Esophagus squamous epithelium (tissue), 5 donors: ENCODE data around the gene TSPAN31. TPM values are rescaled to one million over a fixed set of nuclear protein-coding genes. Genes with fewer than 3 reads are reported as not detected.

ENCODE experiments used
- DNase-seq: peaks from one replicate; lab custom pipeline; 2025; lab: John Stamatoyannopoulos, UW
- H3K27ac ChIP-seq, 4 donors: fragments of 200-600 bp; sonication (generic); one replicate each; pipeline ENCODE4 v1.5.1; 2016 to 2019; ENCODE audit warnings: mild to moderate bottlenecking in 1 of 4
- H3K27me3 ChIP-seq, 4 donors: fragments of 200-600 bp; sonication (generic); 1 replicate in 3 of 4; 2 replicates in 1 of 4; pipeline versions ENCODE4 v1.5.1 to v1.6.0; 2017 to 2021; ENCODE audit warnings: antibody characterized with exemption in 1 of 4
- H3K36me3 ChIP-seq, 3 donors: fragments of 200-600 bp; sonication (generic); one replicate each; pipeline ENCODE4 v1.5.1; 2016 to 2019
- H3K4me1 ChIP-seq, 3 donors: fragments of 200-600 bp; sonication (generic); one replicate each; pipeline ENCODE4 v1.5.1; 2017 to 2019
- H3K4me3 ChIP-seq, 4 donors: fragments of 200-600 bp; sonication (generic); 1 replicate in 3 of 4; 2 replicates in 1 of 4; pipeline ENCODE4 v1.5.1; 2016 to 2019; ENCODE audit warnings: mild to moderate bottlenecking in 2 of 4, moderate library complexity in 1 of 4
- H3K9me3 ChIP-seq, 3 donors: fragments of 200-600 bp; sonication (generic); one replicate each; pipeline ENCODE4 v1.5.1; 2016 to 2019
- POLR2A ChIP-seq, 4 donors: fragments of 450-650 bp; IDR thresholded peaks; one replicate each; pipeline ENCODE4 v1.6.1; 2017; ENCODE audit warnings: antibody characterized with exemption in 4 of 4, mild to moderate bottlenecking in 4 of 4, moderate library complexity in 3 of 4
- WGBS, 2 donors: methylation state at CpG; one replicate each; pipeline ENCODE4 v1.1.5; 2018; 5-methylcytosine and 5-hydroxymethylcytosine counted together
- intact Hi-C: fragments of 100-400 bp; cut with DNase I; formaldehyde crosslinking; loops from one replicate; pipeline ENCODE4 v1.15.0; 2022
- total RNA-seq, 4 donors: library from RNA; depleted of rRNA; stranded (reverse); fragments of >200 nt; gene quantifications; one replicate each; pipeline ENCODE4 v1.1.0, GENCODE V29; 2016
- TF ChIP-seq, protein P1 (sequence below), 6 experiments: fragments of 450-650 bp in 4 of 6; fragments of 200-600 bp in 2 of 6; sonication (generic) in 2 of 6; IDR thresholded peaks; one replicate each; pipeline ENCODE4 v1.5.1; 2016 to 2019; ENCODE audit warnings: antibody characterized with exemption in 6 of 6, mild to moderate bottlenecking in 4 of 6, moderate library complexity in 4 of 6
- donor health status: DM: yes; HTN: yes; CAD: no.

TSPAN31 gene, protein sequence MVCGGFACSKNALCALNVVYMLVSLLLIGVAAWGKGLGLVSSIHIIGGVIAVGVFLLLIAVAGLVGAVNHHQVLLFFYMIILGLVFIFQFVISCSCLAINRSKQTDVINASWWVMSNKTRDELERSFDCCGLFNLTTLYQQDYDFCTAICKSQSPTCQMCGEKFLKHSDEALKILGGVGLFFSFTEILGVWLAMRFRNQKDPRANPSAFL
- 10 to 100 TPM; 37.2 to 62.5 (median 40.2) TPM for total RNA-seq

DNA sequence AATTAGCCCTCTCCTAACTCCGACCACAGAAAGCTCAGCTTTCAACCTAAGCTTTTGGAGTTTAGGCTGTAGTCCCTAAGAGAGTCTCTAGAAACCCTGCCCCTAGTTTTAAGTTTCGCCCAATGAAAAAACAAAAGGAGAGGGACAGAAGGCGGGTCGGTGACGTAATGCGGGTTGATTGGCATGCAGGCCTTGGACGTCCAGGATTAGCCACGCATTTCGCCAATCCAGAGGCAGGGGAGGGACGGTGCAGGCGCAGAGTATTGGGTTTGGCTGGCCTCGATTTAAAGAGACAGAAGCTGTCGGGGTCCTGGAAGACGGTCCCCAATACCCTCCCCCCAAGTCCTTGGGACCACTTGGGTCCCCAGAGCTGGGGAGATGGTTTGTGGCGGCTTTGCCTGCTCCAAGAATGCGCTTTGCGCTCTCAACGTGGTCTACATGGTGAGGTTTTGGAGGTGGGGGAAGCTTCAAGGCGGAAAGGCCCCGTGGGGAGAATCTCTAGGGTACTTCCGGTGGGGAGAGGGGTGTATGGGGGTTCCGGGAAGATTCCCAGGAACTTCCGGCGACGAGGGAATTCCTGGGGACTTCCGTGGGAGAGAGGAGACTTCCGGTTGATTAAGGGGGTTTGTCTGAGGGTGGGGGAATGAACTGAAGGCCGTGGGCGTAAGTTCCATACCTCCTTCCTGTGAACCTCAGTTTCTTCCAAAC, at the start of gene TSPAN31:
TSS of gene TSPAN31 (plus strand) at position 263 of the 708 bp plus-strand sequence. CDS start at position 379, 116 bp downstream.
- peaks cover 7 to 37% (median 18%) of the 10 kb centered on the region in 3 donors for H3K36me3 ChIP-seq
- peaks cover 0 to 32% (median 8%) of the 10 kb centered on the region in 3 donors for H3K4me1 ChIP-seq
- peaks cover 0 to 24% (median under 1%) of the 10 kb centered on the region in 4 donors for H3K27me3 ChIP-seq
- intact Hi-C loops = no loop called here
- no peaks in the 10 kb centered on the region for H3K9me3 ChIP-seq
- peak within 1 kb of the TSS; percentile 75 to 91 (median 80) for H3K4me3 ChIP-seq
- 1 to 2% methylated on average over 19 to 21 of the region's 29 CpGs for WGBS, 2 donors
- DNase-seq = peak; percentile 81
- peak in 2 of 4 donors; percentile 65 to 76 for TF ChIP-seq POLR2A (IDR thresholded peaks at IDR 0.05)
- TF ChIP-seq, protein P1, sequence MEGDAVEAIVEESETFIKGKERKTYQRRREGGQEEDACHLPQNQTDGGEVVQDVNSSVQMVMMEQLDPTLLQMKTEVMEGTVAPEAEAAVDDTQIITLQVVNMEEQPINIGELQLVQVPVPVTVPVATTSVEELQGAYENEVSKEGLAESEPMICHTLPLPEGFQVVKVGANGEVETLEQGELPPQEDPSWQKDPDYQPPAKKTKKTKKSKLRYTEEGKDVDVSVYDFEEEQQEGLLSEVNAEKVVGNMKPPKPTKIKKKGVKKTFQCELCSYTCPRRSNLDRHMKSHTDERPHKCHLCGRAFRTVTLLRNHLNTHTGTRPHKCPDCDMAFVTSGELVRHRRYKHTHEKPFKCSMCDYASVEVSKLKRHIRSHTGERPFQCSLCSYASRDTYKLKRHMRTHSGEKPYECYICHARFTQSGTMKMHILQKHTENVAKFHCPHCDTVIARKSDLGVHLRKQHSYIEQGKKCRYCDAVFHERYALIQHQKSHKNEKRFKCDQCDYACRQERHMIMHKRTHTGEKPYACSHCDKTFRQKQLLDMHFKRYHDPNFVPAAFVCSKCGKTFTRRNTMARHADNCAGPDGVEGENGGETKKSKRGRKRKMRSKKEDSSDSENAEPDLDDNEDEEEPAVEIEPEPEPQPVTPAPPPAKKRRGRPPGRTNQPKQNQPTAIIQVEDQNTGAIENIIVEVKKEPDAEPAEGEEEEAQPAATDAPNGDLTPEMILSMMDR (IDR thresholded peaks at IDR 0.05) = peak in 3 of 6 experiments; percentile 12 to 33 (median 19)
- H3K27ac ChIP-seq = peak within 1 kb of the TSS; percentile 94 to 99 (median 96)

DNA sequence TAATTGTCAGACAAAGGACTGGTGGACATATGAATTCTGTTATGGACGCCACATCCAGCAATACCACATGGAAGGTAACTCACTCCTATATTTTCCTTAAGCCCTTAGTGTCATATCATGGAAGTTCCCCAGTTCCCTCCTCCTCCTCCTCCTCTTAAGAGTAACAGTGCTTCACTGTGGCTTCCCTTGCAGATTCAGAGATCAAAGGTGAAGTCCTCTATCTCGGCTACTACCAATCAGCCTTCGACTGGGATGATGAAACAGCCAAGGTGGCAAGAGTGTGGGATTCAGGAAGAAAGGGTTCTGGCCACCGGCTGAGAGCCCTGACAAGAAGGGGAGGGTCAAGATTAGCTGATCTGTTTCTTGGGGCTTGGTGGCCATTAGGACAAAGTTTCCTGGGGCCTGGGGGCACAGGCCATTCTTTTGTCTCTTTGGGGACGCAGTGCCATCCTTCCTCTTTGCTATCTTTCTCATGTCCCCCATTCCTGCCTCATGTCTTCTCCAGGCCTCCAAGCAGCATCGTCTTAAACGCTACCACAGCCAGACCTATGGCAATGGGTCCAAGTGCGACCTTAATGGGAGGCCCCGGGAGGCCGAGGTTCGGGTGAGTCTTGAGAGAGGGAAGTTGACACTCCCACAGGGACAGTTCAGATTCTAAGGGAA, 48.9 kb upstream of the TSPAN31 start:
- no peak for TF ChIP-seq POLR2A (IDR thresholded peaks at IDR 0.05)
- TF ChIP-seq, protein P1 (IDR thresholded peaks at IDR 0.05) = no peak
- no peaks in the 10 kb centered on the region for H3K27me3 ChIP-seq
- H3K9me3 ChIP-seq = no peaks in the 10 kb centered on the region
- peaks cover 5 to 21% (median 11%) of the 10 kb centered on the region in 3 donors for H3K4me1 ChIP-seq
- intact Hi-C loops = no loop called here
- no peak for DNase-seq
- no peak overlapping the region for H3K4me3 ChIP-seq
- H3K36me3 ChIP-seq = peaks cover 0 to 51% (median 15%) of the 10 kb centered on the region in 3 donors
- H3K27ac ChIP-seq = no peak overlapping the region
- 84 to 88% methylated on average over 5 to 9 of the region's 11 CpGs for WGBS, 2 donors

DNA sequence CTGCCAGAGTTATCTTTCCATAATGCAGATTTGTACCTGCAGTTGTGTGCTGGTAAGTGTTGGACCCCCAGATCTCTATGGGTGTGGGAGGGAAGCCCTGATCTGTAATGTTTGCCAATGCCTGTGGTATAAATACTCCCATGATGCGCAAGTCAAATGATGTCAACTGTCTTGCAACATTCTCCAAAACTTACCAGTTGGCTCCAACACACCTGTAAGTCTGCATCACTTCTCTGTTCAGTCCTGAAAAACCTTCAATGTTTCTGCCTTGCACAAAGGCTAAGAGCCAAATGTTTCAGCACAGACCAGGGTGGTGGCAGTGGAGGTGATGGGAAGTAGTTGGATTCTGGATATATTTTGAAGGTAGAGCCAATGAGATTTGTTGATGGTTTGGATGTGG, 47.8 kb upstream of the TSPAN31 start:
- intact Hi-C loops = no loop called here
- peaks cover 0 to 61% (median 15%) of the 10 kb centered on the region in 3 donors for H3K36me3 ChIP-seq
- WGBS, 2 donors = 100% methylated on average over 1 of the region's 1 CpG
- H3K4me1 ChIP-seq = peaks cover 5 to 21% (median 11%) of the 10 kb centered on the region in 3 donors
- no peak overlapping the region for H3K27ac ChIP-seq
- no peaks in the 10 kb centered on the region for H3K9me3 ChIP-seq
- no peak overlapping the region for H3K4me3 ChIP-seq
- DNase-seq = no peak
- no peaks in the 10 kb centered on the region for H3K27me3 ChIP-seq
- TF ChIP-seq POLR2A (IDR thresholded peaks at IDR 0.05) = no peak
- TF ChIP-seq, protein P1 (IDR thresholded peaks at IDR 0.05) = no peak

DNA sequence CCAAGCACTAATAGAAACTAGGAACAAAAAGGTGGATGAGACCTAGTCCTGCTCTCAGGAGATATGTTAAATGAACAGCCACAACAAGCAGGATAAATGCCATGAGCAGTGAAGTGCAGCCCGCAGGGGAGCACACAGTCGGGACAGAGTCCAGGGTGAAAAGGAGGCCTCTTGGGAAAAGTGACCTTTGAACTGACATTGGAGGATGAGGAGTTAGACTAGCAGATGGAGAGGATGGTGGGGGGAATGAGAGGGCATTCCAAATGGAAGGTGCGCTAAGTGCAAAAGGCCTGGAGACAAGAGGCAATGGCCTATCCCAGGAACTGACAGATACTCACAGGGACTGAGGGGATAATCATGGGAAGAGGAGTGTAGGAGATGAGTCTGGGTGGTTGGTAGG, 46.4 kb upstream of the TSPAN31 start:
- no peaks in the 10 kb centered on the region for H3K27me3 ChIP-seq
- H3K27ac ChIP-seq = no peak overlapping the region
- DNase-seq = no peak
- peaks cover 0 to 73% (median 15%) of the 10 kb centered on the region in 3 donors for H3K36me3 ChIP-seq
- no peaks in the 10 kb centered on the region for H3K9me3 ChIP-seq
- TF ChIP-seq, protein P1 (IDR thresholded peaks at IDR 0.05) = no peak
- no peak for TF ChIP-seq POLR2A (IDR thresholded peaks at IDR 0.05)
- 92 to 93% methylated on average over 3 of the region's 3 CpGs for WGBS, 2 donors
- peaks cover 5 to 17% (median 11%) of the 10 kb centered on the region in 3 donors for H3K4me1 ChIP-seq
- H3K4me3 ChIP-seq = no peak overlapping the region
- intact Hi-C loops = no loop called here
